ENCODE results near the gene HHLA2. TPM values are rescaled to one million over a fixed set of nuclear protein-coding genes. Genes with fewer than 3 reads are reported as not detected.
A peak's percentile ranks its signal among the peaks of the same experiment; 100 is the strongest.

HHLA2 gene
- polyA plus RNA-seq, 4 donors: 0.23 to 22.7 (median 17.7) TPM

DNA sequence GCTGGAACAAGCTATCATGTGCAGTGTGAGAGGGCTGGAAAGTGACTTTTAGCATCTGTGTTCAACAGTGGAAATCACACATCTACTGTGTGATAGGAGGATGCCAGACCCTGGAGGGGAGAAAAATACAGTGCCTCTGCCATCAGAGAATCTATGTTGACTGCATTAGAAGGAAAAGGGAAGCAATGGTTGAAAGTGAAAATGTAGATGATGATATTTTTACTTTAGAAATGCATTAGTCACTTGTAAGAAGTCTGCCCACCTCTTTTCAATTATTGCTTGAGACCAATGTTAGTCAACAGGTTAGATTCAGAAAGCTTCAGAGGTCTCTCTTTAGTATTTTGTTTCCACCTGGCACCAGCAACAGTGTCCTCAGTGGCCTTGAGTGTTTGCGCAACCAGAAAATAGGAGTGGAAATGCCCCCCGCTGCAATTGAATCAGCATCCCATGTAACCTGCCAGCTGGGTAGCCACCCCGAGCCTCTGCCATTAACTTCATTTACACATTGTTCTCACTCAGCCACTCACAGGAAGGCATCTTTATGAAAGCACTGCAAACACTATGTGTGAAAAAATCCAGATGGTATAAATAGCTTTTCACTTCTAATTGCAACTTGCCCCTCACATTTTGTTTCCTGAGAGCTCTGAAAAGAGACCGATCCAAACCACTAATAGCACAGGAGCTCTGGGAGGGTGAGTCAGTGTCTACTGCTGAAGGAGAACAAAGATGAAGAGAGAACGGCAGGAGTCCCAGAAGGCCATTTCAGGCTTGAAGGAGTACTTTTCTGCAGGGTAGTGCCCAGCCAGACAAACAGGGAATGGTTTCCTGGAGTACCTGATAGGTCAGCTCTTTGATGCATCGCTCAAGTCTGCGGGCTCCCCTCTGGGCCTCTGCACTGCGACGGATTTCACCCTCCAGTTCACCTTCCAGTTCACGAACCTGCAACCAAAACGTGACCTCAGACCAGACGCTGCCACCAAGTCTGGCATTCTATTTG lies 92.1 kb downstream of the HHLA2 start:
- no peak for DNase-seq (ENCODE audit: low read depth in 4 of 4, low spot score in 3 of 4)

DNA sequence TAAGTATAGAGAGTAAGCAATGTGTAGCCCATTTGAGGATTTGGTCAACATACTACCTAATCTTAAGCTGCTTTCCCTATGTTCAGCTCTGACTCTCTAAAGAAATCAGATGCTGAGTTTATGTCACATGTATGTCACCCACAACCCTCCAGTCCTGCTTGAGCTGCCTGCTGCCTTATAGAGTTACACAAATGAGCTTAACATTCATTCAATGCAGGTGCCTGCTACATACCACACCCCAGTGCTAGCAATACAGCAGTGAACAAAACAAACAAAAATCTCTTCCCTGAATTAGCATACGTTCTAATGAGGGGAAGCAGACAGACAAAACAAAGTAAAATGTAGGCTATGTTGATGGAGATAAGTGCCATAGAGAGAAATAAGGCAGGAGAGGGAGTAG lies 93.0 kb downstream of the HHLA2 start:
- no peak for DNase-seq (ENCODE audit: low read depth in 4 of 4, low spot score in 3 of 4)

DNA sequence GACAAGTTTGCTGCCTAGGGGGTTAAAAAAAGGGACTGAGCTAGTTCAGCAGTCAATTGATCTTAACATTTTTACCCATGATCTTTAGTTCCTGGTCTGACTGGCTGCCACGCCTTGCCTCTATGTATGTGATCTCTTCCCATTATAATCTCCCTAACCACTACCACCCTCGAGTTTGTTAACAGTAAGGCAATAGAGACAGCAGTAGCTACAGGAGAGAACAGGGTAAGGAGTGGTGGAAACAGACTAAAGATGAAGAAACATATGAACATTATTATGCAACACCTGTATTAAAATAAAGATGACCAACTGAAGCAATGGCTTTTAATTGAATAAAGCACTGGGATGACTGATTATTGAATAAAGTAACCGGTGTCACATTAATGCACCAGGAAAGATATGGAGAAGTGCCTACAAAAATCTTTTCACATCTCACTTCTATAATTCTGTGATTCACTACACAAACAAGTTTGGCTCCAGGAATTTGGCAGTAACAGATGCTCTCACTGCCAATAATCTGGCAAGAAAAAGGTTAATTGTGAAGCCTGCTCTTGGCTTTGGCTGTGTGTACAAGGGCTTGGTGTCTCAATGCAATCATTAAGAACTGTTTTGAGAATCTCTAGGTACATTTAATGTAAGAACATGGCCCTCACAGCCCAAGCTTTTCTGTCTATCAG lies 95.7 kb downstream of the HHLA2 start:
- DNase-seq (ENCODE audit: low read depth in 4 of 4, low spot score in 3 of 4): no peak

DNA sequence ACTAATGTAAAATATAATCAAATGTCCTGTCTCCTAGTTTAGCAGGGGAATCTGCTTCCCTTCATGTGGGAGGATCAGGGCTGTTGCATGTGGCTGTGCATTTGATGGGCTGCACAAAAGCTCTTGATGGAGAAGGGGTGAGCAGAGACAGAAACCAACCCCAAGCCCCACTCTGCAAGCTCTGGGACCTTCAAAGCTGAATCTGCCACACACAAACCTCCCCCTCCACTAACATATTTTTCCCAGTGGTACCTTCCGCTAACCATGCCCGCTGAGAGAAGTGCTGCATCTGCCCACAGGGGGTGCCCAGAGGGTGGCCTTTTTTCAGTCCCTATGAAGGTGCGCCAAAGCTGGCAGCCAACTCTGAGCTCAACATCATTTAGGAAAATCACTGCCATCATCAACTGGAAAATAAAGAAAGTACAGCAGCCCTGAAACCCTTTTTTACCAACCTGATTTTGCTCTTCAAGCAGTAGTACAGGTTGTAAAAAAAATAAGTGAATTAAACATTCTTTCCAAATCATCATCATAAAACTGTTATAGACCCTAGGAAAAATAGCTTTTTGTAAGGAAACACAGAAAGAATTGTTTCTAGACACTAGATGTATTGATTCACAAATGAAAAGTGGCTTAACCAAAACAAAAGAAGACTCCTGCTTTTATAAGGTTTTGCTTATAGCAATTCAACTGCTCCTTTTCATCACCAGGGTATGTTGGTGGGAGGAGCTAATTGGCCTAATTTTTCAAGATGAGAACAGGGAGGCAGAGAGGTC lies 97.0 kb downstream of the HHLA2 start:
- no peak for DNase-seq (ENCODE audit: low read depth in 4 of 4, low spot score in 3 of 4)

DNA sequence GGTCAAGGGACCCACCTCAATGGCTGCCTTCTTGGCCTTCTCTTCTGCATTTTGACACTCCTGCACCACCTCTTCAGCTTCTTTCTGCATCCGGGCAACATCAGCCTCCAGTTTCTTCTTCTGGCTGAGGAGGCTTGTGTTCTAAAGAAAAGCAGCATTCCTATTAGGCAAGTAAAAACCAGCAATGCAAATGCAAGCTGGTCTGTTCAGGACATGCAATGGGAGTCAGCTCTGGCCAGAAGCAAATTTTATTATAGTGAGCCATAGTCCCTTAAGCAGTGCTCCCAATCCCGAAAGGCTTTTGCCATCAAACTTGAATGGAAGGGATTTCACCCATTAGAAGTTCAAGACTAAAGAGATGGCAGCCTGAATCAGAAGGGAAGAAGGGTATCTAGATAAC lies 97.7 kb downstream of the HHLA2 start:
- no peak for DNase-seq (ENCODE audit: low read depth in 4 of 4, low spot score in 3 of 4)

DNA sequence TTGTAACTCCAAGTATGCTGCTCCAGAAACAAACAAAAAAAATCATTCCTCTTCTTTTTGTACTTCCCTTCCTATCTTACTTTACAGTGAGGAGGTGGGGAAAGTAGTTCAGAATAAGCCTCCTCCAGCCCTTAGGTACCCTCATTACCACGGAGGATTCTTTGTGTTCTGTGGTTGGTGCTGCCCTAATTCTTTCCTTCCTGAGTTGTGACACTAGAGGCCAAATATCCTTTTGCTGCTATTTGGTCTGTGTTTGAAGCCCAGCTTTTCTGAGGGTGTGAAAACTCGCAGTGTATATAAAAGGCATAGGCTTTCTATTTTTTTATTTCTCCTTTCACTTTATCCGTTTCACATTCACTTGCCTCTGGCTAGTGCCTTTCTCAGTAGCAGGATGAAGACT lies 98.2 kb downstream of the HHLA2 start:
- no peak for DNase-seq (ENCODE audit: low read depth in 4 of 4, low spot score in 3 of 4)

DNA sequence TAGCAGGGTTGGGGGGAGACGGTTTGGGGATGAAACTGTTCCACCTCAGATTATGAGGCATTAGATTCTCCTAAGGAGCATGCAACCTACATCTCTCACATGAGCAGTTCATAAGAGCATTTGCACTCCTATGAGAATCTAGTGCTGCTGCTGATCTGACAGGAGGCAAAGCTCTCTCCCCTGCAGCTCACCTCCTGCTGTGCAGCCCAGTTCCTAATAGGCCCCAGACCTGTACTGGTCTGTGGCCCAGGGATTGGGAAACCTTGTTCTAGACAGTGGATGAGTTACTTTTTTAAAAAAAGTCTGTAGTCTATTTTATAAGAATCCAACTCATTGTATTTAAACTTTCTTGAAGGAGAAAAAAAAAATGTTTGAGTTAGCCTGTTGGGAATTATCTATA lies 100.0 kb downstream of the HHLA2 start:
- no peak for DNase-seq (ENCODE audit: low read depth in 4 of 4, low spot score in 3 of 4)

DNA sequence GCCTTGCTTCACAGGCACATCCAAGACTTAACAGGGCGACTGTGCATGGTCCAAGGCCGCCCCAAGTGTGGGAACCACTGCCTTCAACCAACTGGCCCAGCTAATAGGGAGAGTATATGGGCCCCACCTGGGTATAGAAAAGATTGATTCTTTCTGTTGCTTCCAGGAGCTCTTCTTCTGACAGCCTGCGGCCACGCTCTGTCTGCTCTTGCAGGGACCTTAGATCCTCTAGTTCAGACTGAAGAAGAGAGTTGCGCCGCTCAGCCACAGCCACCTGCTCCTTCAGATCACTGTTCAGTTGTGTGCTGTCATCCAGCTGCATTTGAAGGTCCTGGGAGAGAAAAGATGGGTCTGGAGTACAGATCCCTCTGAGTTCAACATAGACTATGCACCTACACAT lies 102.2 kb downstream of the HHLA2 start:
- DNase-seq (ENCODE audit: low read depth in 4 of 4, low spot score in 3 of 4): no peak

DNA sequence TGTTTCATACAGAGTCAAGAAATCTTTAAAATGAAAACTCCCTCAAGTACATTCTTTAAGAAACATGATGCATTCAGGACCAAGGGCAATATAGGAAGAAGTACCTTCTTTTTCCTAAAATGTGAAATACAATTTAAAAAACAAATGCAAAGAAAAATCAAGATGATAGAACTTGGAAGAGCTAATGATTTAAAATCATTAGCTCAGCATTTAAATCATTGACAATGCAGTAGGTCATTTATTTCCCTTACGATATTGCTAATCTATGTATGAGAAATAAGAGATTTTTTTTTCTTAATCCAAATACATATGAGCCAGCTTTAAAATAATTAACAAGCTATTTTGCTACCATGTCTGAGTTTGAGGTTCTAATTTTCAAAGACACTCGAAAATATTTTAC lies 105.5 kb downstream of the HHLA2 start:
- DNase-seq (ENCODE audit: low read depth in 4 of 4, low spot score in 3 of 4): no peak

DNA sequence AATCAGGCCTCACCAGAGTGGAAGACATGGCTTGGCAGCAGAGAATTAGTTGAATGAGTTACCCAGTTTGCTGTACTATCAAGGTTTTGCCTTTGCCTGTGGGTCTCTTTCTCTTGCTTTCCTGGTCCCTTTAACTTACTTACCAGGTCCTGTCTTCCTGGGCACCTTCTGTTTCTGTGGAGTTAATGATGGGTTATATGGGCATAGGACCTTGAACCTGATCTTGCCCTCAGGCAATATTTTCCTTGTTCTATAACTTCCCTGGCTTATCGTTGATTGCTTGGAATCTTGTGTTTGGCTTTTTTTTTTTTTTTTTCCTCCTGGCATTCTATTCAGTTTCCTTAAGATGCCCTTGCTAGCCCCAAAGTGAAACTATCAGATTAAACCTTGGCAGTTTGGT lies 106.8 kb downstream of the HHLA2 start:
- DNase-seq (ENCODE audit: low read depth in 4 of 4, low spot score in 3 of 4): no peak

DNA sequence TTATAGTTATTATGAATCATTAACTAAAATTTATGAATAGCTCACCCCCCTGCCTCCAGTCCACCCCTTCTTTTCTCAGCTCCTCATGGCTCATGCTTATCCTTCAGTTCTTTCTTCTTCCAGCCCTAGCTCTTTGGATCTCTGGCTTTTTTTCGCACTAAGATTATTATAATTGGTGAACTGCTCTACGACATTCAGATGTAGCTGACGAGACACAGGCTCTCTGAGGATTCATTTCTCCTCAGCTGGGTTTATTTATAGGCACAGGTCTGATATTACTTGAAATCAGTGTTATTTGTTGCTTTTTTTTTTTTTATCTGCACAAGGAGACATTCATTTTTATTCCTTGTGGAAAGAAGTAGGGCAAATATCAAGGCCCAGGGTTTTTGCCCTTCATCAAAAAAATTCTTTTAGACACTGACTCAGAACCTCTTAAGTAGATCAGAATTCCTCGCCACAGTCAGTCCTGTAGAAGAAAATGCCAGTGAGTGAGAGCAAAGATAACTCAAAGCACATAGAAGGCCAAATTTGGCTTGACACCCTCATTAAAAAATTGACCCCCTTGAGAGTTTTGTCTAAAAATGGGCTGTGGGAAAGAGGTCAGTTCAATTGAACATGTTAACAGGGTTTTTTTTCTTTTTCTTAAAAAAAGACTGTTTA lies 107.5 kb downstream of the HHLA2 start:
- DNase-seq (ENCODE audit: low read depth in 4 of 4, low spot score in 3 of 4): no peak

DNA sequence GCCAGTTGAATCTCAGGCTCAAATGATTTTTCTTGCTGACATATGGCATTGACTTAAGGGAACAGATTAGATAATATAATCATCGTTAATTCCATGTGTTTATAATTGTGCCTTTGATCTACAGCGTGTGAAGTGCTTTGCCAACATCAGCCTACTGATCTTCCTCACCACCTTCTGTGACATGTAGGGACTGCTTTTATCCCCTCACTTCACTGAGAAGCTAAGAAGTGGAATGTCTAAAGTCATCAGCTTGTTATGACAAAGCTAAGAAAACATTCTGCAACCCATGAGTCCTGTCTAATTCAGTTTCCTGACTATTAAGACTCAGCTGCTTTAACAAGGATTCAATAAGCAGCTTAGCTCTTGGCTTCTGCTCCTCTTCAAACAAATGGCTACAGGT lies 108.0 kb downstream of the HHLA2 start:
- DNase-seq (ENCODE audit: low read depth in 4 of 4, low spot score in 3 of 4): no peak

DNA sequence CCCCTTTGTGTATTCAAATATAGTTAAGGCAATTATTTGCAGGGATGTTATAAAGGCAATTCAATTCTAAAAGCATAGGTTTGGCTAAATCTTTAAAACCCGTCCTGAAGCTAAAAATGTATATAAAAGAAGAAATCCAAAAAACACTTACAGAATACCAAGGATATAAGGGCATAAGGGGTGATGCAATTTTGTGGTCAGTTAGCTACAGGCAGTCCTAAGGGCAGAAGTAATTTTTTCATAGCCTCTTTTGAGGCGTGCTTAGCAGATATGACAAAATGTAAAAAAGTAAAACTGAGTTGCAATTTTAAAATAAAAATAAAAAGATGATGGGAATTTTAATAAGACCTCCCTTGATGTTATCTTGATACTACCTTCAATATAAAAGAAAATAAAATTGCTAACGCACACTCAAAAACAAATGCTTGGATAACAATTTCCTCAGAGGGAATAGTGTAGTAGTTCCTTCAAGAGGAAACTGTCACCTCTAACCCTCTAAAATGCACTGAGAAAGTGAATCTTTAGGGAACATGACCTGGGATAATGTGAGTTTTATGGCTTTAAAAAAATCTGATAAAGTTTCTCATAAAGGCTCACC lies 109.8 kb downstream of the HHLA2 start:
- DNase-seq (ENCODE audit: low read depth in 4 of 4, low spot score in 3 of 4): no peak

DNA sequence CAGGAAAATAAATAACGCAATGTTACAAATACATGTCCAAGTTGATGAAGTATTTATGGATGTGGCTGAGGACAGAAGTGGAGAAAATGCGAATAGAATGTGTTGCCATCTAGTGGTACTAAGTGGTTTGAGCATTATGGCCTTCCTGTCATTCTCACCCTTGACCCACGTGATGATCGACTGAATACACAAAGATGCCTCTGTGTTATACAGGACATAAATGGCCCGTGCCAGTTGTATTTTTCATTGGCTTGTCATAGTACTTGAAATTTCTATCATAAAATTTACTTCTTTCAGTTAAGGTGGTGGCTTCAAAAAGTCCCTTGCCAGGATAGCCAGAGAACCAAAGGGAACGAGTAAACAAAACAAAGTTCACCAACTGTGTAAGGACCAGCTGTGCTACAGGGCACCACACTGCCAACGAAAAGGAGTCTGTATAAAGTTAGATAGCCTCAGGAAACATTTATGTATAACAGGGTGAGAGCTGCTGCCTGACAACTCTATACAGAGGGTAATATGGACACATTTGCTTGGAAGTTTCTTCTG lies 110.4 kb downstream of the HHLA2 start:
- DNase-seq (ENCODE audit: low read depth in 4 of 4, low spot score in 3 of 4): peak in 2 of 4 donors; percentile 16 to 22

DNA sequence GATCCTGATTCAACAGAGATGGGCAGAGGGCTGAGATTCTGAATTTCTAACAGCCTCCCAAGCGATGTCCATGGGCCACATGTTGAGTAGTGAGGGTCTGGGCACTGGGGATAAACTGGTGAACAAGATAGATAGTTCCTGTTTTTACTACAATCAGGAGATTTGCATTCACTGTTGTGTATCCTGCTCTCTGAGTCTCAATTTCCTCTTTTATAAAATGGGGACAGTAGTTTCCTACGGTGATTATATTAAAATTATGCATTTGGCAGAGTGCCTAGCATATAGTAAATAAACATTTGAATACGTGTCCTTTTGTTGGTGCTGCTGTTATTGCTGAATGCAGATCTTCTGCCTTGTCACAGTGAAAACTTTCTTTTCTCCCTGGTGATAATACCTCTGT lies 111.5 kb downstream of the HHLA2 start:
- no peak for DNase-seq (ENCODE audit: low read depth in 4 of 4, low spot score in 3 of 4)

DNA sequence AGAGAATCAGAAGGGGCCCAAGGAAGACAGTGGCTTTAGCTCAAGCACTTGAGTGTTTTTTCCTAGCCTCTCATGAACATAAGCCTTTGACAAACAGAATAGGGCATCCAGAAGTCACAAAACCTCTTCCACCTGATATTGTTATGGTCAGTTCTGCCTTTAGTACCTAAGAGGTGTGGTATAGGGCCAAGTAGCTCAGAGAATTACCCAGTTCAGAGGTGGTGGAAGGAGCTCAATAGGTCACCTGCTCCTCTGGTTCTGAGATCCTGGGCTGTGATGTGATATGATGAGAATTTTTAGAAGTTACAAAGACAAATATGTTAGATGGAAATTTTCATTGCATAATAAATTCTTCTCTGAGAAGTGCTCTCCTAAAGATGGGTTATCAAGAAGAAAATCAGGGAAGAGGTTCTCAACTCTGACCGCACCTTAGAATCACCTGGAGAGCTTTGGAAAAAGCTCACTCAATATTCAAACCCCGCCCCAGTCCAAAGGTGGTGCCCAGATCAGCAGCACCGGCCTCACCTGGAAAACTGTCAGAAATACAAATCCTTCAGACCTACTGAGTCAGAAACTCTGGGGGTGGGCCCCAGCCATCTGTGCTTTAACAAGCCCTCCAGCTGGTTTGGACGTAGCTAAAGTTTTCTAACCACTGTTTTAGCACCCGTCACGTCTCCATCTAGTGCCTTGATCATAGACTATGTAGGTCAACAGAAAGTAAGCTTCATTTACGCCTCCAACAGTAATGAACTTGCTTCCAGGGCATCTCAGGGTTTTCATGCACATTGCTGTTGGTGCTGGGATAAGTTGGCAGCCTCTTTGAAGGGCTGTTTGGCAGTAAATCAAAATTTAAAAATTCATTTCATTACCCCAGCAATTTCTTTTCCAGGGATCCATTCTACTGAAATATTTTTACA lies 112.8 kb downstream of the HHLA2 start:
- no peak for DNase-seq (ENCODE audit: low read depth in 4 of 4, low spot score in 3 of 4)

DNA sequence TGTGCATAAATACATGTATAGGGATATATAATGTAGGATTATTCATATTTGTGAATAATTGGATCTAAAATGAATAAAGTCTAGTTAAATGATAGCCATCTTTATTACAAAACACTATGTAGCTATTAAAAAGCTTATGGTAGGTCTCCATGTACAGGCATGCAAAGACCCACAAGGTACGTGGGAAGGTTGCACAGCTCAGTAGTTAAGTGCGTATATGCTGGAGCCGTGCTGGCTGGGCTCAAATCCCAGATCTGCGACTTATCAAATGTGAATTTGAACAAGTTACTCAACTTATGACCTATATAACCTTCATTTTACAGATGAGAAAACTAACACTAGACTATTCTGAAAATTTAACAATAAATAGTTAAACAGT lies 113.4 kb downstream of the HHLA2 start:
- DNase-seq (ENCODE audit: low read depth in 4 of 4, low spot score in 3 of 4): no peak

DNA sequence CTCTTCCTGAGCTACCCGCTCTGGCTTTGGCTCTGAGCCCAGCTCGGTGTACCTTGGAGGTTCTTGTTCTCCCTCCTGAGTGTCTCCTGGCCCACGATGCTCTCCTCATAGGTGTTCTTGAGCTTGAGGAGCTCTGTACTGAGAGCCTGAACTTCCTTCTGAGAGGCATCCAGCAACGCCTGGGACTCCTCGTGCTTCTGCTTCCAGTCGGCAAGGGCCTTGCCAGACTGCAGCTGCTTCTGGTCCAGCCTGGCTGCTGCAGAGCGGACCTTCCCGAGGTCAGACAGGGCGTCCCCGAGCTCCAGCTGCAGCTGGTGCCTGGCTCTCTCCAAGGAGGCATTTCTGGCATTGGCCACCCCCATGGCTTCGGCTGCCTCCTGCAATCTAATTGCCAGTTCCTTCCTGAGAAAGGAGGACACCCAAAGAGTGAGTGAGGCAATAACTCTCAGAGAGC lies 114.2 kb downstream of the HHLA2 start:
- DNase-seq (ENCODE audit: low read depth in 4 of 4, low spot score in 3 of 4): no peak
